ENCODE measurements around the gene ATXN10.
A peak's percentile ranks its signal among the peaks of the same experiment; 100 is the strongest.
"Not testable (repeated sequence)": the region's sequence is repeated elsewhere in the genome, so short reads cannot be mapped to it uniquely, and the experiment has no call there.

ATXN10 gene

GRCh38 chr22:45710469-45710868 lies 38.8 kb downstream of the ATXN10 start:
- DNase-seq: no peak

GRCh38 chr22:45714390-45714789 lies 42.8 kb downstream of the ATXN10 start:
- DNase-seq: not testable (repeated sequence)

- no peak for DNase-seq
Measured at GRCh38 chr22:45717789-45718188, 46.2 kb downstream of the ATXN10 start.

- no peak for DNase-seq
Measured at GRCh38 chr22:45718391-45718790, 46.8 kb downstream of the ATXN10 start.

DNA sequence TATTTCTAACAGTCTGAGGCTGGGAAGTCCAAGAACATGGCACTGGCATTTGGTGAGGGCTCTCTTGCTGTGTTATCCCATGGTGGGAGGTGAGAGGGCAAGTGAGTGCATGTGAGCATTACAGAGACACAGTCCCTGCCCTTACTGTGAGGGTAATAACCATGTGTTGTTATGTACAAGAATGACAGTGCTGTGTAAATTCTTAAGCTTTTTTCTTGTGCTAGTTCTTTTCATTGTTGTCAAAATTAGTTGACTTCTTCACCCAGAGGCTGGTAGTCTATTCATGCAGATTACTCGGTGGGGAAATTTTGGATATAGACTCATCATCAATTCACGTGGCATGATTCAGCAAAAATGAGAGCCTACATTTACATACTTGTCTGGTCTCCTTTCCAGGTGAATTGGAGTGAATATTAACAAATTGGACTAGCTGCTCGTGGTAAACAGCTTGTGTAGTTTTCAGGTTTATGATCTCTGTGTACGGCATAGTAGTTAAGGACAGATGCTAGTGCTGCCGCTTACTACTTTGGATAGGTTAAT lies 49.3 kb downstream of the ATXN10 start:
- no peak for DNase-seq

DNA sequence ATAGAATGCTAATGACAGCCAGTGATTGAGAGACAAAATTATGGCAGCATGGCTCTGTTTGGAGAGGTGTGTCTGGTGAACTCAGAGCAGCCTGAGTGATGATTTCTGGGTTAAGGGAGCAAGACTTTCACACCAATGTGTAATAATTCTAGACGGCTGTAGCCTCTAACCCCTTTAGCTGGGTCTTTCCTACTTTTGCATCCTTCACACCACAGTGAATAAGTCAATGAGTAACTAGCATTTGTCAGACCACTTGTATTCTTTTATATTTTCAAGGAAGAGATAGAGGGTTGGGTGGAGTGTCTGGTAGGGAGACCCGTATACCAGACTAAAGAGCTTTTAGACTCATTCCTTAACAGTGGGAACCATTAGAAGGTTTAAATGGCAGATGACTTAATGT lies 50.4 kb downstream of the ATXN10 start:
- no peak for DNase-seq

GRCh38 chr22:45726081-45726480 lies 54.4 kb downstream of the ATXN10 start:
- no peak for DNase-seq

DNA sequence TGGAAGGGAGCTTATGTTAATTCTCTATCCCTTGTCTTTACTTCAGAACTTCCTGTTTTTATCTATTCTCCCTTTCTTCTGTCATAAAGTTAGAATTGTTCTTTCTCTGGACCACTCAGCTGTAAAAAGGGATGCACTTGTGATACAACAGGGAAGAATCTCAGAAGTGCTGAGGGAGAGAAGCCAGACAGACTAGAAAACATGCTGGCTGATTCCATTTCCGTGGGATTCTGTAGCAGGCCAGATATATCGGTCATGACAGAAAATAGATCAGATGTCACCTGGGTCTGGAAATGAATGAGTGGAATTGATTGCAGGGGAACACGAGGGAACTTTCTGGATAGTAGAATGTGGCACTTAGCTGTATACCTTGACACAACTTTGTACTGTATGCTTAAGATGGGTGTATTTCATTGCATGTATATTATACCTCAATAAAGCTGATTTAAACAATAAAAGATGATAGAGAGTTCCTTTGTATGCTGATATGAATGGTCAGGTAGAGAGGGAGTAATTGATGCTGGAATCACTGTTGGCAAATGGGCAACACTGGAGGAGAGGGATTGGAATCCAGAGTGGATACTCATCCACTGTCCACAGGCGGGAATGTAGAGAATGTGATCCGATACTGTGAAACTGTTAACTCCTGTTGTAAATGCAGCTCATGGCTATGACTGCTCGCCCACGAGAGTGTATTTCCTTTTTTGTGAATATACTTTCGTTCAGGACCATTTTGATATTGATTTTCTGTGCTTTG lies 59.6 kb downstream of the ATXN10 start:
- DNase-seq: no peak

GRCh38 chr22:45731798-45732495 lies 60.3 kb downstream of the ATXN10 start:
- no peak for DNase-seq

GRCh38 chr22:45735273-45735672 lies 63.6 kb downstream of the ATXN10 start:
- no peak for DNase-seq

GRCh38 chr22:45738206-45738605 lies 66.6 kb downstream of the ATXN10 start:
- no peak for DNase-seq

DNA sequence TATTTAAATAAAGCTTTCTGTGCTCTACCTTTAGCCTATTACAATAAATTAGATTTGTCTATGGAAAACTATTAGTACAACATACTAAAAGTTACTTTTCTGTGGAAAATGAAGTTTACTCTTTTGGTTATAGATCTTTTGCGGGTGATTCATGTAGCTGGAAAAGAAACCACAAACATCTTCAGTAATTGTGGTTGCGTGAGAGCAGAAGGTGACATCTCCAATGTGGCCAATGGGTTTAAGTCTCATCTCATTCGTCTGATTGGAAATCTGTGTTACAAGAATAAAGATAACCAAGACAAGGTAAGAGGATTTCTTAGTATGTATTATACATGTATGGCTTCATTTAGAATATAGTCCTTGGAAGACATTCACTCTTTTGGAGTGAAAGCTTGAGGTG lies 68.6 kb downstream of the ATXN10 start:
- DNase-seq: no peak

DNA sequence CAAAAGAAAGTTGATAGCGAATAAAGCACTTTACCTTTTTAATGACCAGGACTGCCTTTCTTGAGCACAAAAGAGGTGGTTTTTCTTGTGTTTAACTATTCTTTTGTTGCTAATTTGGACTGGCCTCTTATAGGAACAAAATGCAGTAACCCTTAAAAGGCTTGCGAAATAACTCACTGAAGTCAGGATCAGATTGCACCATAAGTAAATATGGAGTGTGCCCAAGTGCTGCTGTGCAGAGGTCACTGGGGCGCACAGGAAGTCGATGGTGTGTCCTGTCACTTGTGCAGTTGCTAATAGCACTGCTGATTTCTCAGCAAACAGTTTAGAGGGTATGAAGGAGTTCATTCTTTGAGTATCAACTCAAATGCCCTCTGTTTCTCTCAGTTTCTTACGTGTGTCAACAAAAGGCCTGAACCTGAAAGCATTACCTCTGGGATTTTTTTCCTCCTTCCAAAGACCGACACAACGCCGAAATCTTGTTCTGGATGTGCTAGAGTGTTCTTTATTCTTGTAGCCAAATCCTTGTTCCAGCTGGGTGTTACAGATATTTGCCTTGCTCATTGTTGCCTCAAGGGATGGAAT lies 71.3 kb downstream of the ATXN10 start:
- DNase-seq: peak; percentile 9

GRCh38 chr22:45743687-45744086 lies 72.1 kb downstream of the ATXN10 start:
- DNase-seq: no peak

DNA sequence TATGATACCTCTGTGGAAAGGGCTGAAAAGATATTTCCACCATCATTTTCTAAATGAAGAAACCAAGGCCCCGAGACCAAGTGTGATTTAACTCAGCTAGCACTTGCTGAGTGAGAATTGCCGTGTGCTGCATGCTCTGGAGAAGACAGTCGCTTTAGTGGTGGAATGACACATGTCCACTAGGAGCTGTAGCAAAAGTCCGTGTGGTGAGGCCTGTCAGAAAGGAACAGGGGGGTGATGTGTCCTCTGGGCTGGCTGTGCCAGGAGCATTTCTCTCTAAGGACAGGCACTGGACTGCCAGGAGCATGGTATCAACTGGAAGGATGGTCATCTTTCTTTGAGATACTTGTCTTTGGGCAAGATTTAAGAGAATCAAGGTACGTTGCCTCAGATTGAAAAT lies 72.8 kb downstream of the ATXN10 start:
- DNase-seq: no peak

- DNase-seq: no peak
Measured at GRCh38 chr22:45750626-45751025, 79.0 kb downstream of the ATXN10 start.

- DNase-seq: no peak
Measured at GRCh38 chr22:45752036-45752435, 80.4 kb downstream of the ATXN10 start.

DNA sequence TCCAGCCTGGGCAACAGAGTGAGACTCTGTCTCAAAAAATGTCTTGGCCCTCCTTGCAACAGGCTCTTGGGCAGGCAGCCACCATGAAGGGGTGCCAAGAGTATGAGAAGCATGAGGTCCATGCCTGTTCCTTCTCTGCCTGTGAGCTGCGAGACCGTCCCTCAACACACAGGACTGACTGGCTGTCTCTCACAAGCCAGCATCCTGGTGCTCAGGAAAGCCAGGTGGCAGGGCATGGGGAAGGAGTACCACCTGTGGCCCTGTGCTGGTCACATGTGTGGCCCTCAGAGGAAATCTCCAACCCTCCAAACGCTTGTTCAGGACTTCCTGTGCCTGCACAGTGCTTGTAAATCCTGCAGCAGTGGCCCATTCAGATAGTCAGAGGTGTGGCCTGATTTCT lies 83.2 kb downstream of the ATXN10 start:
- DNase-seq: no peak

- DNase-seq: no peak
Measured at GRCh38 chr22:45756558-45756957, 84.9 kb downstream of the ATXN10 start.

DNA sequence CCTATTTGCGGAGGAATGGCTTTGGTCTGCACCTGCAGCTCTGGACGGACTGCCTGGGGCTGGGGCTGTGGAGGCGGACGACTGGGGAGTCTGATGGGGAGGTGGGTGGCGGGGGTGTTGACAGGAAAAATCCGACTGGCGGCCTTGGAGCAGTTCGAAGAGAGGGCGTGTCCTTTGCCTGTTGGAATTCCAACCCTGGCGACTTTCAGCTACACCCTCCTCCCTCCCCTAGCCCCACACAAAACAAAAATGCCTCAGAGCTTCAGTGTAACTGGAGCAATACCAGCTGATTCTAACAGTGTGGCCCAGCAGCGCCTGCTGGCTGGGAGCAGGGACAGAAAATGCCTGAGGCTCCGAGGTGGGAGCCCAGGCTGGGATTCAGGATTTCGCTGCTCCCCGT lies 85.4 kb downstream of the ATXN10 start:
- no peak for DNase-seq

- DNase-seq: no peak
Measured at GRCh38 chr22:45757936-45758335, 86.3 kb downstream of the ATXN10 start.

DNA sequence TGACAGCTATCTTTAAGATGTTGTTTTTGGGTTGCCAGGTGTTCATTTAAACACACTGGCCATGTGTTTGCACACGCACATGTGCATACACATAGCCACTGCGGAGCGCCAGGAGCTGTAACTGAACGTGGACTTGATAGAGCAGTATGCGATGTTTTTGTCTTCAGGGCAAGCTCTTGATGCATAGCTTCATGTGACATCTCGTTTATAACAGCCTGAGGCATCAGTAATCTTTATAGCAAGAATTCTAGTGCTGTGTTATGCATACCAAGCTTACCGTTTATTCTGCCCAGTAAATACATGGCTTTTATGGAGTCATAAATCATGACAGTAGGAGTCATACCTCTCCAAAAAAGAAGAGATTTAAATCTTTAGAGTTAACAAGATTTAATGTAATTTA lies 87.0 kb downstream of the ATXN10 start:
- no peak for DNase-seq

DNA sequence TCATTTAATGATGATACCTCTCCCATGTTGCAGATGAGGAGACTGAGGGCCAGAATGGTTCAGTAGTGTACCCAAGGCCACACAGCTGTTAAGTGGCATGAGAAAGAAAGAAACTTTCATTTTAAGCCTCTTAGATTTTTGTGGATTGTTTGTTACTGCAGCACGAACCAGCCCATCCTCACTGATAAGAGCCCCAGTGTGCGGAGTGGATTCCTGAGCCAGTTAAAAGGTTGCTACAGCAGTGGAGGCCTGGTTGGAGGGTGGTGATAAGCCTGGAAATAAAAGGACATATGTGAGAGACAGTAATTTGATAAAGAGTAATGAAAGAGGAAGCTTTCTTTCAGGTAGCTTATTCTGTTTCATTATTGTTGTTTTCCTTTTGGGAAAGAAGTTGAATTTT lies 89.0 kb downstream of the ATXN10 start:
- no peak for DNase-seq
